GM12873 (cell line): Measurements from ENCODE around the gene ATL1.

Experiments
- CTCF ChIP-seq: IDR thresholded peaks from 2 replicates; pipeline ENCODE4 v1.5.1; 2012; ENCODE audit warnings: low read depth, mild to moderate bottlenecking, moderate library complexity, low read length, control low read depth; ENCODE audit not compliant: insufficient read depth; ENCODE audit errors: missing control alignments

ATL1 gene

GRCh38 chr14:50531595-50532501, 28.1 kb upstream of the ATL1 start:
- no peak for TF ChIP-seq CTCF

GRCh38 chr14:50532502-50533240, 27.3 kb upstream of the ATL1 start, which contains the start of gene MAP4K5:
Gene MAP4K5, minus strand, starts transcription at chr14:50532569. Its CDS starts 520 bp downstream, at chr14:50532049.
- TF ChIP-seq CTCF = peak; percentile 88

DNA sequence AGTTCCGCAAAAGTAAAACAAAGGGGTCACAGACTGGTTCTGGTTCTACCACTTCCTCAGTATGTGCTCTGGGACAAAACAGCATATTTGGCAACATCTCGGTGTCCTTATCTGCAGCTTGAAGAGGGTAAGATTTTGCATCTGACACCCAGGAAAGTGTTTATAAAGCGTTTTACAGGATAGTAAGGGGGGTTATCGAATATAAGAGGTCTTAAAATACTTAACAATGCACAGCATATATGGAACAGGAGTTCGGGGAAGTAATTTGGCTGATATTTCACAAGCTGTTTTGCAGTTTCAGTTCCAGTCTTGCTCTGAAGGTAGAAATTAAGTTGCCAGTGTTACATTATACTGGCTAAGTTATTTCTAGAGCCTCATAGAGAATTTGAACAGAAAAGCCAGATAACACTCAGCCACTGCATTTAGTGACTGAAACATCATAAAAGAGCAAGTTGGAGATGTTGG, 26.7 kb upstream of the ATL1 start:
- no peak for TF ChIP-seq CTCF

- TF ChIP-seq CTCF = no peak
These were observed 26.1 kb upstream of the ATL1 start for GRCh38 chr14:50533806-50534205.

DNA sequence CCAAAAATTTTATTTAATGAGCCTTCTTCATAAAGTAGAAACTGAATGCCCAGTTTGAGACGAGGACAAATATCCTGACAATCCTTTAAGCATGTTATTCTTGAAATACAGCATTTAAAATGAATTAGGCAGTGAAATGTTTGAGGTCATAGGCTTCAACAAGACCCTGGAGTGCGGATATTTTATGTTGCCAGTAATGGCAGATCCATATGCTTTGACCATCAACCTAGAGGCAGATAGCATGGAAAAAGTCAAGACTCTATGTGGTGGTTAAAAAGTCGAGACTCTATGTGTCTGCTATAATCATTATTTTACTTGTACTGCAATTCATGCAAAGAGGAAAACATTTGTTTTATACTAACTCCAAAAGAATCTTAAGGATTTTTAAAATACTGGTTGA, 25.5 kb upstream of the ATL1 start:
- TF ChIP-seq CTCF = no peak

DNA sequence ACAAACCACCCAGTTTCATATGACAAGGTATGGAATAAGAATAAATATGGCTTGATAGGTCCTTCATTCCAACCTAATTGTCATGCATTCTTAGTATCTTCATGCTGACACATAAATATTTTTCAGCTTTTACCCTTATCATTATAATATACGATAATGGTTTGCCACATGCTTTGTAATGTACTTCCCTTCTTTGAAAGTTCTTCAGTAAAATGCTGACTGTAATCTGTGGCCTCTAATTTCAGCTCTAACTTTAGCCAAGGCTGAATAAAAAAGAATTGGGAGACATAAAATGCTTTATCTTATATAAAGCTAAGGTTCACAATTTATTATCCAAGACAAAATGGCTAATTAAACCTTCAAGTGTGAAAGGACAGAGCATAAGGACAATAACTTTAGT, 24.9 kb upstream of the ATL1 start:
- no peak for TF ChIP-seq CTCF

DNA sequence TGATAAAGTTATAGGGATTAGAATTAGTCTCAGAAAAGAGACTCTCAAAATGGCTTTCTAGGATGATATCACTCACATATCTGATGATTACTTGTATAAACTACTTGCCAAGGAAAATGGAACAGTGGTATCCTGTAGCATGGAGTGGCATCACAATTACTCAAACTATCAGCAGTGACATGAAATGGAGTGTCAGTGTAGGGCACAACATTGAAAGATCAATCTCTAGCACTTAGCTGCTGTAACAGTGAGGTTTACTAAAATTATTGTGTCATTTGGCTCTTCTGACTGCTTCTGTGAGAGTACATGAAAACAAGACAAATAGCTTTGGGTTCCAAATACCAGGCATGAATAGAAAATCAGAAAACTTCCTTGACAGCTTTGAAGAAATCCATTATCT, 20.9 kb upstream of the ATL1 start:
- TF ChIP-seq CTCF = no peak
